SK-N-SH treated with all-trans-retinoic acid at 6 μM for 48 hours (cell line): Measurements from ENCODE around the gene CYREN.

Experiments used
- CSRNP3 ChIP-seq: fragments of 250-450 bp; sonication (Bioruptor Pico); IDR thresholded peaks from 2 replicates; pipeline ENCODE4 v1.5.1; 2021; ENCODE audit warnings: mild to moderate bottlenecking, moderate library complexity
- TSHZ2 ChIP-seq: fragments of 250-450 bp; sonication (Bioruptor Pico); IDR thresholded peaks from 2 replicates; pipeline ENCODE4 v1.5.0; 2020; ENCODE audit warnings: mild to moderate bottlenecking, moderate library complexity
- TF ChIP-seq, protein P1 (sequence below): fragments of 250-450 bp; sonication (Bioruptor Pico); IDR thresholded peaks from 2 replicates; pipeline ENCODE4 v1.5.1; 2020; ENCODE audit warnings: low read depth, mild to moderate bottlenecking, moderate library complexity

- TF ChIP-seq TSHZ2 (CRISPR knock-in tag) (no peak), CSRNP3 (CRISPR knock-in tag) (no peak)
- TF ChIP-seq, protein P1, sequence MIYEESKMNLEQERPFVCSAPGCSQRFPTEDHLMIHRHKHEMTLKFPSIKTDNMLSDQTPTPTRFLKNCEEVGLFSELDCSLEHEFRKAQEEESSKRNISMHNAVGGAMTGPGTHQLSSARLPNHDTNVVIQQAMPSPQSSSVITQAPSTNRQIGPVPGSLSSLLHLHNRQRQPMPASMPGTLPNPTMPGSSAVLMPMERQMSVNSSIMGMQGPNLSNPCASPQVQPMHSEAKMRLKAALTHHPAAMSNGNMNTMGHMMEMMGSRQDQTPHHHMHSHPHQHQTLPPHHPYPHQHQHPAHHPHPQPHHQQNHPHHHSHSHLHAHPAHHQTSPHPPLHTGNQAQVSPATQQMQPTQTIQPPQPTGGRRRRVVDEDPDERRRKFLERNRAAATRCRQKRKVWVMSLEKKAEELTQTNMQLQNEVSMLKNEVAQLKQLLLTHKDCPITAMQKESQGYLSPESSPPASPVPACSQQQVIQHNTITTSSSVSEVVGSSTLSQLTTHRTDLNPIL: no peak
Observed at GRCh38 chr7:135200821-135201331, 30.4 kb upstream of the CYREN start.
